Hepatocyte (in vitro differentiated cells): ENCODE measurements around the gene CREB5.

Source experiments
- EZH2 ChIP-seq: fragments of 200-600 bp; sonication (generic); IDR thresholded peaks from 2 replicates; pipeline ENCODE4 v1.6.1; 2016; ENCODE audit warnings: antibody characterized with exemption, mild to moderate bottlenecking, borderline replicate concordance
- TF ChIP-seq, protein P1 (sequence below): fragments of 200-600 bp; sonication (generic); IDR thresholded peaks from 2 replicates; pipeline ENCODE4 v1.5.1; 2016; ENCODE audit warnings: antibody characterized with exemption, mild to moderate bottlenecking; ENCODE audit not compliant: poor library complexity

DNA sequence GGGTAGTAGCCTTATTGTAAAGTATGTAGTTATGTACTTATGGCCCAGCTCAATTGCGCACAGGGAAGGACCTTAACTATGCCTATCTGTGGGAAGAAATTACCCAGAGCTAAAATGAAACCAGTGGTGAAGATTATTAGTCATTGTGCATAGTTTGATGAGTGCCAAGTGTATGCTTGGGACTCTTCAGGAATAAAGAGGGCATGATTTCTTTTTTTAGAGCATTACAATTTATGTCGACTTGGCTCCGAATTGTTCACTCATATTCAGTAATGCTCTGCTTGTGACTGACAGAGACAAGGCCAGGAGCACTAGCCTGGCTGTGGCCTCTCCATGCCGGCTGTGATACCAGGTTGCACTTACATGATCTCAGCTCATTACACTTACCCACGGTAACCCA lies 276.3 kb downstream of the CREB5 start:
- TF ChIP-seq, protein P1, sequence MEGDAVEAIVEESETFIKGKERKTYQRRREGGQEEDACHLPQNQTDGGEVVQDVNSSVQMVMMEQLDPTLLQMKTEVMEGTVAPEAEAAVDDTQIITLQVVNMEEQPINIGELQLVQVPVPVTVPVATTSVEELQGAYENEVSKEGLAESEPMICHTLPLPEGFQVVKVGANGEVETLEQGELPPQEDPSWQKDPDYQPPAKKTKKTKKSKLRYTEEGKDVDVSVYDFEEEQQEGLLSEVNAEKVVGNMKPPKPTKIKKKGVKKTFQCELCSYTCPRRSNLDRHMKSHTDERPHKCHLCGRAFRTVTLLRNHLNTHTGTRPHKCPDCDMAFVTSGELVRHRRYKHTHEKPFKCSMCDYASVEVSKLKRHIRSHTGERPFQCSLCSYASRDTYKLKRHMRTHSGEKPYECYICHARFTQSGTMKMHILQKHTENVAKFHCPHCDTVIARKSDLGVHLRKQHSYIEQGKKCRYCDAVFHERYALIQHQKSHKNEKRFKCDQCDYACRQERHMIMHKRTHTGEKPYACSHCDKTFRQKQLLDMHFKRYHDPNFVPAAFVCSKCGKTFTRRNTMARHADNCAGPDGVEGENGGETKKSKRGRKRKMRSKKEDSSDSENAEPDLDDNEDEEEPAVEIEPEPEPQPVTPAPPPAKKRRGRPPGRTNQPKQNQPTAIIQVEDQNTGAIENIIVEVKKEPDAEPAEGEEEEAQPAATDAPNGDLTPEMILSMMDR = no peak
- TF ChIP-seq EZH2 = no peak
